GM12891 (cell line): Measurements from ENCODE around the gene MARVELD3. TPM values are rescaled to one million over a fixed set of nuclear protein-coding genes. Genes with fewer than 3 reads are reported as not detected.
A peak's percentile ranks its signal among the peaks of the same experiment; 100 is the strongest.
"Not testable (repeated sequence)": the region's sequence is repeated elsewhere in the genome, so short reads cannot be mapped to it uniquely, and the experiment has no call there.

Experiments
- DNase-seq: peaks from one replicate; pipeline ENCODE4 v3.0.0; 2011; ENCODE audit warnings: low spot score; ENCODE audit not compliant: insufficient read length
- FAIRE-seq: peaks from 2 replicates; lab custom pipeline; 2011; peaks lifted over from hg19 to GRCh38; lab: Jason Lieb, UNC
- PAX5 ChIP-seq: IDR thresholded peaks from 2 replicates; pipeline ENCODE4 v1.6.1; 2011; ENCODE audit warnings: low read length, moderate library complexity, mild to moderate bottlenecking; ENCODE audit not compliant: insufficient read depth, severe bottlenecking
- POLR2A ChIP-seq: IDR thresholded peaks from 2 replicates; pipeline ENCODE4 v1.6.1; 2011; ENCODE audit warnings: low read depth, low read length, control low read depth
- POLR2AphosphoS5 ChIP-seq: IDR thresholded peaks from 2 replicates; pipeline ENCODE4 v1.6.1; 2011; ENCODE audit warnings: low read depth, low read length, control low read depth
- POU2F2 ChIP-seq: IDR thresholded peaks from 2 replicates; pipeline ENCODE4 v1.6.1; 2011; ENCODE audit warnings: low read depth, mild to moderate bottlenecking, control low read depth, low read length, moderate library complexity
- SPI1 ChIP-seq: IDR thresholded peaks from 2 replicates; pipeline ENCODE4 v1.6.1; 2011; ENCODE audit warnings: low read depth, low read length, control low read depth
- TAF1 ChIP-seq: IDR thresholded peaks from 2 replicates; pipeline ENCODE4 v1.6.1; 2011; ENCODE audit warnings: low read depth, low read length, control low read depth
- polyA plus RNA-seq: library from polyadenylated mRNA; unstranded; fragments of >200 nt; gene quantifications from one replicate; pipeline ENCODE4 v1.2.1, GENCODE V29; 2012; ENCODE audit warnings: low read depth, missing spikeins, inconsistent platforms; ENCODE audit not compliant: missing spikeins

Gene MARVELD3
- 0.05 TPM for polyA plus RNA-seq

GRCh38 chr16:71626018-71626857, at the start of gene MARVELD3:
TSS of gene MARVELD3 (plus strand) at chr16:71626184. CDS start at chr16:71626230, 46 bp downstream.
- peak; percentile 41 for DNase-seq
- peak; percentile 5 for FAIRE-seq
- no peak for TF ChIP-seq TAF1
- TF ChIP-seq POLR2AphosphoS5 = no peak
- no peak for TF ChIP-seq POLR2A

GRCh38 chr16:71576971-71577370, 49.0 kb upstream of the MARVELD3 start, which contains the start of gene TAT:
TSS of gene TAT (minus strand) at chr16:71577092. CDS start at chr16:71576415, 677 bp downstream.
- TF ChIP-seq POLR2A (no peak), SPI1 (no peak), TAF1 (no peak), PAX5 (no peak), POU2F2 (no peak), POLR2AphosphoS5 (no peak)
- no peak for DNase-seq
- FAIRE-seq = no peak

- FAIRE-seq = not testable (repeated sequence)
These were observed 43.5 kb upstream of the MARVELD3 start for GRCh38 chr16:71582553-71582848.

GRCh38 chr16:71584543-71585317, 41.3 kb upstream of the MARVELD3 start:
- DNase-seq (no peak), FAIRE-seq (no peak)
- TF ChIP-seq POLR2AphosphoS5 = no peak
- no peak for TF ChIP-seq TAF1
- TF ChIP-seq POLR2A = no peak
- no peak for TF ChIP-seq SPI1
- TF ChIP-seq POU2F2 = no peak
- TF ChIP-seq PAX5 = no peak

More at GRCh38 chr16:71582553-71582848, 43.5 kb upstream of the MARVELD3 start:
- DNase-seq = not testable (repeated sequence)

- DNase-seq (no peak), FAIRE-seq (no peak)
- TF ChIP-seq POLR2AphosphoS5 = no peak
These were observed 40.7 kb upstream of the MARVELD3 start for GRCh38 chr16:71585318-71585703.

GRCh38 chr16:71589334-71589733, 36.6 kb upstream of the MARVELD3 start:
- not testable (repeated sequence) for DNase-seq, FAIRE-seq

GRCh38 chr16:71590071-71590470, 35.9 kb upstream of the MARVELD3 start:
- DNase-seq, FAIRE-seq: not testable (repeated sequence)

GRCh38 chr16:71590584-71590983, 35.4 kb upstream of the MARVELD3 start:
- DNase-seq = no peak
- FAIRE-seq = no peak
- TF ChIP-seq POLR2AphosphoS5 = no peak
- no peak for TF ChIP-seq POLR2A
- no peak for TF ChIP-seq PAX5
- no peak for TF ChIP-seq POU2F2
- no peak for TF ChIP-seq SPI1
- TF ChIP-seq TAF1 = no peak

GRCh38 chr16:71591917-71592316, 34.1 kb upstream of the MARVELD3 start:
- DNase-seq (no peak), FAIRE-seq (no peak)
- TF ChIP-seq POLR2AphosphoS5 (no peak), POLR2A (no peak), PAX5 (no peak), SPI1 (no peak), TAF1 (no peak), POU2F2 (no peak)

GRCh38 chr16:71593048-71593999, 32.7 kb upstream of the MARVELD3 start:
- FAIRE-seq (no peak), DNase-seq (no peak)
- no peak for TF ChIP-seq POLR2AphosphoS5
- no peak for TF ChIP-seq POU2F2
- TF ChIP-seq TAF1 = no peak
- TF ChIP-seq POLR2A = no peak
- TF ChIP-seq PAX5 = no peak
- TF ChIP-seq SPI1 = no peak
